IPS DF 6.9 (cell line): ENCODE measurements around the gene CASQ2.

Experiments used
- DNase-seq: peaks from one replicate; pipeline ENCODE4 v3.0.0-alpha.2; 2013; ENCODE audit warnings: low read depth, low spot score
- H3K27ac ChIP-seq: one replicate; pipeline ENCODE4 v1.5.1; 2013; ENCODE audit warnings: low read length, control low read depth
- H3K27me3 ChIP-seq: 2 replicates; pipeline ENCODE4 v1.6.1; 2013; ENCODE audit warnings: mild to moderate bottlenecking, low read length; ENCODE audit not compliant: control insufficient read depth, insufficient read depth
- H3K36me3 ChIP-seq: 2 replicates; pipeline ENCODE4 v1.6.1; 2013; ENCODE audit warnings: low read length; ENCODE audit not compliant: control insufficient read depth, insufficient read depth
- H3K4me1 ChIP-seq: 2 replicates; pipeline ENCODE4 v1.6.1; 2013; ENCODE audit warnings: low read length; ENCODE audit not compliant: control insufficient read depth, insufficient read depth
- H3K4me3 ChIP-seq: 2 replicates; pipeline ENCODE4 v1.5.1; 2013; ENCODE audit warnings: mild to moderate bottlenecking, low read length
- H3K9me3 ChIP-seq: 2 replicates; pipeline ENCODE4 v1.6.1; 2013; ENCODE audit warnings: low read length, inconsistent platforms; ENCODE audit not compliant: control insufficient read depth, insufficient read depth
- WGBS: extraction: QIAGEN DNeasy Blood & Tissue Kit; methylation state at CpG from one replicate; pipeline ENCODE4 v1.1.7; 2013; ENCODE audit warnings: mixed read lengths, missing lambda C conversion rate; ENCODE audit not compliant: insufficient read length, insufficient coverage; 5-methylcytosine and 5-hydroxymethylcytosine counted together

CASQ2 gene

DNA sequence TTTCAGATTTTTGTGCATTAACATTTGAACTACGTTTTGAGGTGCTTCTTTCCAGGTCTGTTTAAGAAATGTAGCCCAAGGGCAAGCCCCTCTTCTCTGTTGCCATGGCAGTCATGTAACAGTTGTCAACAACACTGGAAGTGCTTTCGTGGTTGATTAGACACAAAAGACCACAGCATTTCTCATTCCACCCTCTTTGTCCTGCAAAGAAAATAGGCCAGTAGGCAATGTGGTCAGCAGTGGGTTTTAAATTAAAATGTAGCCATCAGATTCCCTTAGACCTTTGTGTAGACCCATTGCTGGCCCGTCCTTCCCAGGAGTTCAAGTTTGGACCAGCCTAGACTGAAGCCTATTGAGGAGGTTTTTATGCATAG lies 91.3 kb downstream of the CASQ2 start:
- Histone ChIP-seq H3K27ac (no peak overlapping the region), H3K9me3 (no peaks in the 10 kb centered on the region), H3K36me3 (no peaks in the 10 kb centered on the region), H3K27me3 (no peaks in the 10 kb centered on the region), H3K4me3 (no peak overlapping the region), H3K4me1 (no peaks in the 10 kb centered on the region)
- DNase-seq, result no peak
- WGBS, result no CpG with 5 or more reads among the region's 3 CpGs

DNA sequence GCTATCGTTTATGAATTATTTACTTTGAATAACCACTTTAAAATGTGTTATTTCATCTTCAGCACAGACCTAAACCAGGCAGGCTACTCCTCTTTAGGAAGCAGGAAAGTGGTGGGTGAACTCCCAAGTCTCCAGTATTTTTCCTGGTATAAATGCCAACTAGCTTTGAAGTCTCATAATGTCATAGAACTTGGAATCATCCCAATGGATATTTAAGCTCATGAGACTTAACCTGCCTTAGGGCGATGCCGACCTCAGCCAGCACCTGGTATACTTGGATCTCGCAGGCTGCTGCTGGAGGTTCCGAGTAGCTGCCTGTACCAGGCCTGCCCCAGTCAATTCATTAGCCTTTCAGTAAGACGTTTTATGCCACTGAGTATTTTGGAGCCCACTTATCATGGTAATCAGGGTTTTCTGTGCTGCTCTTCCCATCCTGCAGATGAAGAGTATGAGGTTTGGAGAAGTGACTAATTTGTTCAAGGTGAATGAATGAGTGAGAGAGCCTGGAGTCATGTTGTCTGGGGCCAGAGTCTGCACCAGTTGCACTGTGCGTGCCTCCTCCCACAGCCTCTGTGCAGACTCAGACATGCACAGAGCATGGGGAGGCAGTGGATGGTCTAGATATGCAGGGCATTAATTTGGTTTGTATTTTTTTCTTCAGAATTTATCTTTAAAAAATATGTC lies 91.9 kb downstream of the CASQ2 start:
- Histone ChIP-seq H3K4me1 (no peaks in the 10 kb centered on the region), H3K9me3 (no peaks in the 10 kb centered on the region), H3K36me3 (no peaks in the 10 kb centered on the region), H3K27ac (no peak overlapping the region), H3K4me3 (no peak overlapping the region), H3K27me3 (no peaks in the 10 kb centered on the region)
- no peak for DNase-seq
- no CpG with 5 or more reads among the region's 7 CpGs for WGBS

DNA sequence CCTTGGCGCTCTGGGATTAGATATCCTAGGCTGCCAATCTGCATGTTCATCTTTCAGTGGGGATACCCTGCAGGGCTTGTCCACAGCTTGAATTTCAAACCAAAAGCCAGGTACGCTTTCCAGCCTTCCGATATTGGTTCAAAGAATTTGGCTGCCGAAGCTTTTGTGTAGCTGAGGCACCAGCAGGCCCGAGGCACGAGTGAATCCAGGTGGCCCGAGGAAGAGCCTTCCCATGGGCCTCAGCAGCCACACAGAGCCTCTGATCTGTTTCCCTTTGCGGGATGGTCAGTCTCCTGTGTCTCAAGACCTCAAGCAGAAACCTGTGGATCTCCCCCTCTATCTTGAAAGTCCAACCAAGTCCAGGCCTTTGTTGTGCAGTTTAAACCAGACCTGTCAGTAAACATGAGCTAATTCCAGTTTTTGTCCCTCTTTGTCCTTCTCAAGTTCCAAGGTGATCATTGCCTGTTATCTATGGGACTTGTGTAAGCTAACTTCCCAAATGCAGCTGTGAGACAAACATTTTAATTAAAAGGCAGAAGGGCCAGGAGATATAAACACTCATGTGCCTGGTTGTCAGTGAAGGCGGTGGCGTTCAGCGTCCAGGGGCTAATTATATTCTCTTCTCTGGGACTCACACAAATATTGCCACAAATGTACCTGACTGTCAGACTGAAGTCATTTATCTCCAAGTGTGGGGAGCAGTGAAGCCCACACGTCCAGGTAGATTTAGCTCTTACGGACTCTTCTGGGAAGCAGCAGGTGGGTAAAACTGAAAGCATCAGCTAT lies 96.1 kb downstream of the CASQ2 start:
- Histone ChIP-seq H3K36me3 (no peaks in the 10 kb centered on the region), H3K9me3 (no peaks in the 10 kb centered on the region), H3K27ac (no peak overlapping the region), H3K27me3 (no peaks in the 10 kb centered on the region), H3K4me1 (no peaks in the 10 kb centered on the region), H3K4me3 (no peak overlapping the region)
- DNase-seq, result no peak
- WGBS, result no CpG with 5 or more reads among the region's 13 CpGs

DNA sequence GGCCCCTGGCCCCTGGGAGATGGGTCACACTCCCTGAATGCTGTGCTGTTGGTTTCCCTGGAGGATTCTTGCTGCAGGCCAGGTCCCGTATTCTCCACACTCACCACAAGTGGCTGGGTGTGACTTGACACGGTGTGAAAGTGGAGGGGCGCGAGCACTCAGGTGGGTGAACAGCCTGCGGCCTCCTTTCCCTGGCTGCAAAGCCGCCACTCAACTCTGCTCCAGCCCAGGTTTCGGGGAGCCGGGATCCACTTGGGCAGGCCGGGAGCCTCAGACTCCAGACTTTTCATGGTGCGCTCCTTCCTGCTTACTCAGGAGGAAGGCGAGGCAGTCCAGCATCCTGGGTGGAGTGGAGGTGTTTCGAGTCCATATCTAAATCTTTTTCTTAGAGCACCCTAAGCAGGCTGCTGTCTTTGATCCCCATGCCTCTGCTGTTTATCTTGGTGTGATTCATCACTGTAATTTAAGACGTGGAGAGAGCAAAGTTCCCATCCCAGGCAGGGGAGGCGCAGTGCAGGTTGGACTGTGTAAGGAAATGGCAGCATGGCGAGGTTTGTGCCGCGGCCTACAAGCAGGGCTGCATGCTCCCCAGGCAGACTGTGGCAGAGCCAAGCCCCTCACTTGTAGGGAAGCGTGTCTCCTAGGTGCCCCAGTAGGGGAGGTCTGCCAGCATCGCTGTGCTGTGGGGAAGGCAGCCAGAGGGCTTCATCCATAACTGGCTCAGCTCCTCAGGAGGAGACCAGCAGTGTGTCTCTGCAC lies 97.2 kb downstream of the CASQ2 start:
- DNase-seq, result no peak
- WGBS, result no CpG with 5 or more reads among the region's 19 CpGs
- H3K27me3 ChIP-seq, result no peaks in the 10 kb centered on the region
- H3K27ac ChIP-seq, result no peak overlapping the region
- H3K4me3 ChIP-seq, result no peak overlapping the region
- H3K4me1 ChIP-seq, result no peaks in the 10 kb centered on the region
- H3K9me3 ChIP-seq, result no peaks in the 10 kb centered on the region
- H3K36me3 ChIP-seq, result no peaks in the 10 kb centered on the region

DNA sequence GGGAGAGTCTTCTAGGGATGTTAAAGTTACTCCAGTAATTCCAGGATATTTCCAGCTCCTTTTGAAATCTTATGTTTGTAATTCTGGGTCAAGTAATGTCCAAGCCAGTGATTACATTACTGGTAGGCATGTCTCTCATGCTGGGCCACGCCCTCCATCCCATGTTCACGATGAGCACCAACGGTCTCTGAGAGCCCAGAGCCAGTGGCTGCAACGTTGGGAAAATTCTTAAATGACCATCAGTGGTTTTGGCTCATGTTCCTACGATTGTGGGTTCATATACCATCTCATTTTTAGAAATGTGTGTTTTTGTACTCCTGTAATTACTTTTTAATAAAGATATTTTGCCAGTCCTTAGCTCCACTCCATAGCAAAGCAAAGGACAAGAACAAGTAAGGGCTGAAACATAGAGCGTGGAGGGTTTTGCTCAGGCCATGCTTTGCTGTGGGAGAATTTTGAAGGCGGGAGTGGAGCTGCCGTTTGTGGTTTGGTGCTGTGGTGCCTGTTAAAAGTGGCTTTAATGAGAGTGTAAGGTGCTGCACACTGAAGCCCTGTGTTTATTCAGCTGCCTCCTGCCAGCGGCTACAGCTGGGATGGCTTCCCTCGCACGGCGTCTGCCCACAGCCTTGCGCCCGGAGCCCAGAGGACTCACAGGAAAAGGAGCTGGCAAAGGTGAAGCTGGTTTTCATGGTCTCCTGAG lies 97.9 kb downstream of the CASQ2 start:
- Histone ChIP-seq H3K27me3 (no peaks in the 10 kb centered on the region), H3K27ac (no peak overlapping the region), H3K4me1 (no peaks in the 10 kb centered on the region), H3K9me3 (no peaks in the 10 kb centered on the region), H3K4me3 (no peak overlapping the region), H3K36me3 (0 out of 2 replicates have a peak, but pooled peaks cover 3% of the 10 kb centered on the region)
- no CpG with 5 or more reads among the region's 14 CpGs for WGBS
- DNase-seq, result no peak

DNA sequence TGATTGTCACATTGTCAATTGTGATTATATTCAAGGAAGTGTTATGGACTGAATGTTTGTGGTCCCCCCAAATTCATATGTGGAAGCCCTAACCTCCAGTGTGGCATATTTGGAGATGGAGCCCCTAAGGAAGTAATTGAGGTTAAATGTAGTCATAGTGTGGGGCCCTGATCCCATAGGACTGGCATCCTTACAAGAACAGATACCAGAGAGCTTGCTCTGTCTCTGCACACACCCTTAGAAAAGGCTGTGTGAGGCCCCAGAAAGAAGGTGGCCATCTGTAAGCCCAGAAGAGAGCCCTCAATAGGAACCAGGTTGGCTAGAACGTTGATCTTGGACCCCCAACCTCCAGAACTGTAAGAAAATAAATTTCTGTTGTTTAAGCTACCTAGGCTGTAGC lies 98.6 kb downstream of the CASQ2 start:
- Histone ChIP-seq H3K4me3 (no peak overlapping the region), H3K27me3 (no peaks in the 10 kb centered on the region), H3K36me3 (0 out of 2 replicates have a peak, but pooled peaks cover 3% of the 10 kb centered on the region), H3K4me1 (no peaks in the 10 kb centered on the region), H3K27ac (no peak overlapping the region), H3K9me3 (no peaks in the 10 kb centered on the region)
- no CpG with 5 or more reads among the region's 1 CpG for whole genome bisulfite sequencing
- DNase-seq, result no peak

DNA sequence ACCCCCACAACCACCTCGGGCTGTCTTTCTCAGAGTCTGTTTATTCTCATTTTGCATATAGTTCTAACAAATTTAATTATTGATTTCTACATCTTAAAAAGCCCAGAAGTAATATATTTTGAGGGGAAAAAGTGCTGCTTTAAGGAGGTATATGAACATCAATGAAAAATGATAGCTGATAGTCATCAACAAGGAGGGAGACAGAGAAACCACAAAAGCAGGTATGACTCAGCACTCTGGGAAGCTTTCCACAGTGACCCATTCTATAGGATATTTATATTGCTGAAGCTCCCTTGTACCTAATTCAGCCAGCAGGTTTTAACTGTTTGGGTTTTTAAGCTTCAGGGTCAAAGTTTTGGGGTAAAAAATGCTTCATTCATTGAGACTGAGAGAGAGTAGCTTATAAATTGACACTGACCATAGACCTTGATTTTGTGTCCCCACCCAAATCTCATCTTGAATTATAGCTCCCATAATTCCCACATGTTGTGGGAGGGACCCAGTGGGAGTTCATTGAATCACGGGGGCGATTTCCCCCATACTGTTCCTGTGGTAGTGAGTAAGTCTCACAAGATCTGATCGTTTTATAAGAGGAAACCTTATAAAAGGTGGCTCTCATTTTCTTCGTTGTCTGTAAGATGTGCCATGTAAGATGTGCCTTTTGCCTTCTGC lies 99.4 kb downstream of the CASQ2 start:
- Histone ChIP-seq H3K27ac (no peak overlapping the region), H3K36me3 (0 out of 2 replicates have a peak, but pooled peaks cover 3% of the 10 kb centered on the region), H3K4me3 (no peak overlapping the region), H3K4me1 (no peaks in the 10 kb centered on the region), H3K9me3 (no peaks in the 10 kb centered on the region), H3K27me3 (no peaks in the 10 kb centered on the region)
- WGBS, result no CpG with 5 or more reads among the region's 5 CpGs
- DNase-seq, result no peak

DNA sequence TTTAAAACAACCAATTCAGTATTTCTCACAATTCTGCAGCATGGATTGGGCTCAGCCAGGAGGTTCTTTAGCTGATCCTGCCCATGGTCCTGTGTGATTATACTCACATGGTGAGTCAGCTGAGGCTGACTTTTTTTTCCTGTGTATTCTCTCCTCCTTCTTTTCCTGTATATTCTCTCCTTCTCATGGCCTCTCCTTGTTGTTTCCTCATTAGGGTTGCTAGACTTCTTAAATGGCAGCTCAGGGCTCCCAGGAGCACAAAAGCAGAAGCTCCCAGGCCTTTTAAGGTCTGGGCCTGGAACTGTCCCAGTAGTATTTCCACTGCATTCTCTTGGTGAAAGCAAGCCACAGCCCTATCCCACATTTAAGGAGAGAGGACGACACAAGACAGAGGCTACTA lies 99.9 kb downstream of the CASQ2 start:
- Histone ChIP-seq H3K36me3 (0 out of 2 replicates have a peak, but pooled peaks cover 6% of the 10 kb centered on the region), H3K4me1 (no peaks in the 10 kb centered on the region), H3K4me3 (no peak overlapping the region), H3K9me3 (no peaks in the 10 kb centered on the region), H3K27me3 (no peaks in the 10 kb centered on the region), H3K27ac (no peak overlapping the region)
- DNase-seq, result no peak
- no CpG with 5 or more reads among the region's 1 CpG for WGBS

DNA sequence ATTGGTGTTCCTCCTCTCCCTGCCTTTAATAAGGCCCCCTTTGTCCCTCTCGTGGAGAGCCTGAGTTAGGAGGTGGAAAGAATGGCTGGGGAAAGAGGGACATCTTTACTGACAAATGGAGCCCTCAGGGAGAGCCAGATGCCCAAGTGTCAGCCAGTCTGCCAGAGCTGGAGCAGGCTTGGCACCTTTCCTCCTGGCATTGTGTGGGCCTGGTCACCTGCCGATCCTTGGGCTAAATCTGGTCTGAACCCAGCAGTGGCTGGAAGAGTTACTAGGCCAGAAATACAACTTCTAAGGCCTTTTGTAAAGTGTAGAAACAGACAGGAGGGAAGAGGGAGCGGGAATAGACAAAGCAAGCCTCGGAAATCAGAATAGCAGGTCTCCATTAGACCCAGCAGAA lies 101.8 kb downstream of the CASQ2 start:
- 0 out of 2 replicates have a peak, but pooled peaks cover 6% of the 10 kb centered on the region for H3K36me3 ChIP-seq
- no peaks in the 10 kb centered on the region for H3K4me1 ChIP-seq
- no peak for DNase-seq
- H3K27ac ChIP-seq, result no peak overlapping the region
- H3K4me3 ChIP-seq, result no peak overlapping the region
- WGBS, result no CpG with 5 or more reads among the region's 4 CpGs
- H3K9me3 ChIP-seq, result no peaks in the 10 kb centered on the region
- no peaks in the 10 kb centered on the region for H3K27me3 ChIP-seq
